Neural cell (in vitro differentiated cells): ENCODE data around the gene PDS5B.

ENCODE experiments used
- CTCF ChIP-seq: fragments of 450-650 bp; IDR thresholded peaks from 2 replicates; pipeline ENCODE4 v1.5.1; 2014; ENCODE audit warnings: antibody characterized with exemption, mild to moderate bottlenecking, moderate library complexity; ENCODE audit not compliant: poor library complexity, severe bottlenecking
- EP300 ChIP-seq: fragments of 450-650 bp; conservative IDR thresholded peaks from 2 replicates; pipeline ENCODE4 v1.6.1; 2014; ENCODE audit warnings: antibody characterized with exemption, mild to moderate bottlenecking, moderate library complexity; ENCODE audit not compliant: poor library complexity, severe bottlenecking
- EZH2 ChIP-seq: fragments of 200-600, 300-800 bp; shearing (Covaris generic), sonication (generic); IDR thresholded peaks from 2 replicates; pipeline ENCODE4 v1.6.1; 2014; ENCODE audit warnings: antibody characterized with exemption, low read length, borderline replicate concordance, mild to moderate bottlenecking; ENCODE audit not compliant: insufficient read depth, poor library complexity, severe bottlenecking
- MXI1 ChIP-seq: fragments of 450-650 bp; conservative IDR thresholded peaks from 2 replicates; pipeline ENCODE4 v1.6.1; 2014; ENCODE audit warnings: antibody characterized with exemption, mild to moderate bottlenecking; ENCODE audit not compliant: poor library complexity, severe bottlenecking
- POLR2AphosphoS5 ChIP-seq: IDR thresholded peaks from 2 replicates; pipeline ENCODE4 v1.6.1; 2012
- RAD21 ChIP-seq: fragments of 450-650 bp; conservative IDR thresholded peaks from 2 replicates; pipeline ENCODE4 v1.6.1; 2014; ENCODE audit warnings: antibody characterized with exemption, mild to moderate bottlenecking, moderate library complexity
- TAF1 ChIP-seq: IDR thresholded peaks from 2 replicates; pipeline ENCODE4 v1.6.1; 2012; ENCODE audit warnings: low read depth

- TF ChIP-seq EZH2 (no peak), CTCF (no peak), POLR2AphosphoS5 (no peak), RAD21 (no peak), TAF1 (no peak), EP300 (no peak), MXI1 (no peak)
Observed at GRCh38 chr13:32588736-32589135, 2.5 kb downstream of the PDS5B start.
